ENCODE results near the gene TBX15.

Gene TBX15

DNA sequence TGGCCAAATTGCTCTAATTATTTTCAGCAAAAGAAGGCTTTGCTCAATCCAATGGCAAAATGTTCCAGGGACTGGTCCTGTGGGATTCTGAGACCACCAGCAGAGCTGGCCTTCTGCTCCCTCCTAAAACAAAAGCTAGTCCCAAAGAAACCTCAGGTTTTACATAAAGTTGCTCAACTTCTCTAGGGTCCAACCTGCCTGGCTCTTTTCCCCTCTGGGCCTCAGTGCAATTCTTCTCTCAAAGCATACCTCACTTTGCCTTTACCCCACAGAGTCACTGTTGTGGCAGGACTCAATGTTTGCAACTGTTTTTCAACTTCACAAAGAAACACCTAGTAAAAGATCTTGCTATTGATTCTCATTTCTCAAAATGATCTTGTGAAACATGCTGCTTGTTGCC, 39.8 kb downstream of the TBX15 start:
- TF ChIP-seq, protein P1, sequence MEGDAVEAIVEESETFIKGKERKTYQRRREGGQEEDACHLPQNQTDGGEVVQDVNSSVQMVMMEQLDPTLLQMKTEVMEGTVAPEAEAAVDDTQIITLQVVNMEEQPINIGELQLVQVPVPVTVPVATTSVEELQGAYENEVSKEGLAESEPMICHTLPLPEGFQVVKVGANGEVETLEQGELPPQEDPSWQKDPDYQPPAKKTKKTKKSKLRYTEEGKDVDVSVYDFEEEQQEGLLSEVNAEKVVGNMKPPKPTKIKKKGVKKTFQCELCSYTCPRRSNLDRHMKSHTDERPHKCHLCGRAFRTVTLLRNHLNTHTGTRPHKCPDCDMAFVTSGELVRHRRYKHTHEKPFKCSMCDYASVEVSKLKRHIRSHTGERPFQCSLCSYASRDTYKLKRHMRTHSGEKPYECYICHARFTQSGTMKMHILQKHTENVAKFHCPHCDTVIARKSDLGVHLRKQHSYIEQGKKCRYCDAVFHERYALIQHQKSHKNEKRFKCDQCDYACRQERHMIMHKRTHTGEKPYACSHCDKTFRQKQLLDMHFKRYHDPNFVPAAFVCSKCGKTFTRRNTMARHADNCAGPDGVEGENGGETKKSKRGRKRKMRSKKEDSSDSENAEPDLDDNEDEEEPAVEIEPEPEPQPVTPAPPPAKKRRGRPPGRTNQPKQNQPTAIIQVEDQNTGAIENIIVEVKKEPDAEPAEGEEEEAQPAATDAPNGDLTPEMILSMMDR (IDR thresholded peaks at IDR 0.05), result no peak

DNA sequence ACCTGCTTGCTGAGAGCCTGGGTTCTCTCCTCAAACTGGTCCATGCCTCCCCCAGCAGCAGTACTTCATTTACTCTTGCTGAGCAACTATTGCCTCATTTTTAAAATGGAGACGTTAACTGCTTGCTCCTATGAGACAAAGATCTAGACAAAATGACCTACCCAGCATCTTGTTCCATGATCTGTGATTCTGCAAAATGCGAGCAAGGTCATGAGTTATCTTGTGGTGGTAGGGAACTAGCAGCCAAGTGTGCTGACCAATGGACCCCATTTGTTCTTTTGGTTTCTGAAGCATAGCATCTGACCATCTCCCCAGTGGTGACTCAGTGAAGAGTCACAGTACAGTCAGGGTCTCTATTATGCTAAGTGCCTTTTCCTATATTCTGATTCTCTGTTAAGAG, 40.4 kb downstream of the TBX15 start:
- TF ChIP-seq, protein P1 (IDR thresholded peaks at IDR 0.05), result no peak

DNA sequence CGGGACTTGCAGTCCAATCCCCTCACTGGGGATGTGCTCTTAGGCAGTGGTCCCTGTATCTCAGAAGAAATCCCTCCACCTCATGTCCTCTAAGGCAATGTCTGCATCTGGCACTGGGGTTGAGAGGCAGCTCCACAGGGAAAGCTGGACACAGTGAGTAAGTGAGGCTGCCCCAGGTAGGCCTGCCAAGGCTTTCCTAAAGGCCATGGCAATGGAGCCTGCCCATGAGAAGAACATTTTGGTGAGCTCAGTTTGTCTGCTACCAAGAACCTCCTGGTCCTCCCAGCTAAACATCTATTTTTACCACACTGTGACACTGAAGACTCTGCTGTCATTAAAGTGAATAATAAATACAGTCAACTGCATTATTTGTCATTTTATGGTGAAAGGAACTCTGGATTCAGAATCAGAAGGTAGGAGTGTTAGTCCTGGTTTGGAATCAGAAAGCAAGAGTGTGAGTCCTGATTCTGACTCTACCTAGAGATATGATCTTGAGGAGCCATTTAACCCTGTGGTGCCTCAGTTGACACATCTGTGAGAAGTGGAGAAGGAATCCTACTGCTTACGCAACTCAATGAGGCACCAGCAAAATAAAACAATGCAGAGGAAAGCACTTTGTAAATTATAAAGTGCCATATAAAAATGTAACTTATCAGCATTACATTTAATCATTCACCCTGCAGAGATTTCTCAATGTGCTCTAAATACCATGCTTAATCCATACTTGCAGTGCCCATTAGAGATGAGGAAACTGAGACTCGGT, 41.0 kb downstream of the TBX15 start:
- TF ChIP-seq, protein P1 (IDR thresholded peaks at IDR 0.05), result no peak

DNA sequence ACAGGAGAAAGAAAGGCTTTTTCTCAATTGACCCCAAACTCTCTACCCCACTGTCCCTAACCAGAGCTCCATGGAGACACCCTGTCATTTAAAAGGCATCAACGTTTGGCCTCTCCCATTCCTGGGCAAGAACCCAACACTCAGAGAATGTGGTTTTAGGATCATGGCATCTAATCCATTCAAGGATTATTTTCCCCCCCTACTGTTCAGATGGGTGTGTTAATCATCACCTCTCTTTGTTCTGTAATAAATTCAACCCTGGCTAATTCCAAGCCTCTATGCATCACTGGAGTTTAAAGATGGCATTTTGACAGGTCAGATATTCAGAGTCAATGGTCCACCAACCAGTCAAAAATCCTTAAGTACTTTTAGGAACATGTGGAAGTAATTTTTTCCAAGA, 42.7 kb downstream of the TBX15 start:
- TF ChIP-seq, protein P1 (IDR thresholded peaks at IDR 0.05), result no peak

DNA sequence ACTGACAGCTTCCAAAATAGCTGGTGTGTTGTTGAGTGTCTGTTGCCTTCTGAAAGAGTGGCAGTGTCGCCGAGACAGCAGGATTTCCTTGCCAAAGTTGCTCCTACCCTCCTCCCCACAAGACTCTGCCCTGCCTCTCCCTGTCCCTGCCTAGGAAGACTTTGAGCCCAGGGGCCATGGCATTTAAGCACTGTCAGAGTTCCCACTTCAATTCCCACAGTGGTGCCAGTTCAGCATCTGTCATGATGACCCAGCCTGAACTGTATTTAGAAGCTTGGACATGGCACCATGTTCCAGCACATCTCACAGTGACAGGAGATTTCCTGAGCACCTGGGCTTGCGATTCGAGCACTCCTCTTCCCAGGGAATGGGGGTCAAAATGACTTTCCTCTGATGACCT, 43.6 kb downstream of the TBX15 start:
- TF ChIP-seq, protein P1 (IDR thresholded peaks at IDR 0.05), result no peak

DNA sequence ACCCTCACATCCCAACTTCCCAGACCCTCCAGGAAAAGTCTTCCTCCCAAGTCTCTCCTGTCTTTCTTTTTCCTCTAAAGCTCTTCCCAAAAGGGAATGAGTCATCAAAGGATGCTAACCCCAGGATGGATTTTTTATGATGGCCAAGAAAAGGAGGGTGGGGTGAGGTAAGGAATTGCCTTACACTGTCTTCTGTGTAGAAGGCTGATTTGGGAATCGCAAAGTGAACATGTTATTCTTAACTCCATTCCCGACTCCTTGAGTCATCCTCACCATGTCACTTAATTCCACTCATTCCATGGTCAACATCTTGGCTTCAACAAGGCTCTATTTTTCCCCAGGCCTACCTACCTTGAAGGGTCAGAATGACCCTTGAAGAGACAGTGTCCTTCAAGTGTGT, 44.0 kb downstream of the TBX15 start:
- TF ChIP-seq, protein P1 (IDR thresholded peaks at IDR 0.05), result no peak

DNA sequence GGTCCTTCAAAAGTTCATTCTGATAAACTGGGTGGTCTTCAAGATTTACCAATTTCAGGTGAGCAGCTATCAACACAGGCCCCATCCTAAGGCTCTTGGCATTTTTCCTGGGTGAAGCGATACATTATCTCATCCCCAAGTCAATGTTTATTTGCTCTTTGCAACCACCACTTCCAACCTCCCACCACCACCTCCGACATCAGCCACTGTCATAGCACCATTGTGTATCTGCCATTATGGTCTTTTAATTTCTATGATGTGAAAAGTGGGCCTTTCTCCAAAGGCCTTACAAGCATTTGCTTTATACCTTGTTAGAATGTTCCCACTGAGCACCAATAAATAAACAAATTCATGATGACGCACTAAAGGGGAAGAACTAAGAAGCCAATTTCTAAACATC, 47.2 kb downstream of the TBX15 start:
- TF ChIP-seq, protein P1 (IDR thresholded peaks at IDR 0.05), result no peak

Data from LNCAP (cell line).